Natural killer cell treated with Interleukin-12 subunit alpha and Interleukin-12 subunit beta and Interleukin-15 and Interleukin-18, amount 100 ng/mL, for 72 hours (primary cell): Measurements from ENCODE around the gene EFNB2. TPM values are rescaled to one million over a fixed set of nuclear protein-coding genes. Genes with fewer than 3 reads are reported as not detected.

Source experiments
- ATAC-seq, 2 donors: fragments of 150-1000 bp; cut with Tn5 transposase in 1 of 2; sonication (Bioruptor Pico), chemical (Tn5 transposase) in 1 of 2; 2 replicates each; pipeline ENCODE4 v1.10.0; 2021
- DNase-seq: peaks from one replicate; pipeline ENCODE4 v3.0.0; 2022; ENCODE audit warnings: low spot score
- H3K27ac Mint-ChIP-seq, 2 donors: 1 replicate in 1 of 2; 2 replicates in 1 of 2; pipeline ENCODE4 v1.8.0; 2022; ENCODE audit warnings: mixed read lengths in 2 of 2, mild to moderate bottlenecking in 1 of 2, moderate library complexity in 1 of 2
- H3K27me3 Mint-ChIP-seq, 2 donors: 1 replicate in 1 of 2; 2 replicates in 1 of 2; pipeline ENCODE4 v1.8.0; 2022; ENCODE audit warnings: mixed read lengths in 2 of 2
- H3K36me3 Mint-ChIP-seq: one replicate; pipeline ENCODE4 v1.8.0; 2022; ENCODE audit warnings: mixed read lengths
- H3K4me1 Mint-ChIP-seq, 2 donors: 1 replicate in 1 of 2; 2 replicates in 1 of 2; pipeline ENCODE4 v1.8.0; 2022; ENCODE audit warnings: low read depth in 2 of 2, mixed read lengths in 2 of 2, mild to moderate bottlenecking in 1 of 2
- H3K4me3 Mint-ChIP-seq: one replicate; pipeline ENCODE4 v1.8.0; 2022; ENCODE audit warnings: mixed read lengths
- H3K9me3 Mint-ChIP-seq: 2 replicates; pipeline ENCODE4 v1.8.0; 2022; ENCODE audit warnings: mixed read lengths
- total RNA-seq, 2 donors: library from RNA; stranded (reverse); gene quantifications; one replicate each; pipeline ENCODE4 v1.2.3, GENCODE V29; 2022

The EFNB2 gene
- total RNA-seq, 2 donors from 2014 or later, result 0.26 to 0.28 TPM

DNA sequence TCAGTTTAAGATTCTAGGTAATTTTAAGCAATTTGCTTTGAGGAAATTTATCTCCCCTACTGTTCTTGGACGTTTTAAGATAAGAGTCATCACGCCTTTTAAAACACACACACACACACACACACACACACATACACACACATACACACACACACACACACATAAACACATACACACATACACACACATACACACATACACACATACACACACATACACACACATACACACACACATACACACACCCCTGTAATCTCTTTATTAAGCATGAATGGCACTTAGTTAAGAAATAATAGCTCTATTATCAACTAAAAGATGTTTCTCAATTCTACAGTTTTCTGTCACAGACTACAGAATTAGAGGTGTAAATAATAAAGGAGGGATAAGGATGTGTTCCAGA lies 49.2 kb downstream of the EFNB2 start:
- Mint-ChIP-seq H3K27me3 (peaks cover 38 to 52% of the 10 kb centered on the region in 2 donors), H3K36me3 (no peaks in the 10 kb centered on the region), H3K27ac (no peak overlapping the region), H3K9me3 (no peaks in the 10 kb centered on the region), H3K4me3 (no peak overlapping the region), H3K4me1 (peaks cover 7 to 8% of the 10 kb centered on the region in 2 donors)
- ATAC-seq (no peak), DNase-seq (no peak)

DNA sequence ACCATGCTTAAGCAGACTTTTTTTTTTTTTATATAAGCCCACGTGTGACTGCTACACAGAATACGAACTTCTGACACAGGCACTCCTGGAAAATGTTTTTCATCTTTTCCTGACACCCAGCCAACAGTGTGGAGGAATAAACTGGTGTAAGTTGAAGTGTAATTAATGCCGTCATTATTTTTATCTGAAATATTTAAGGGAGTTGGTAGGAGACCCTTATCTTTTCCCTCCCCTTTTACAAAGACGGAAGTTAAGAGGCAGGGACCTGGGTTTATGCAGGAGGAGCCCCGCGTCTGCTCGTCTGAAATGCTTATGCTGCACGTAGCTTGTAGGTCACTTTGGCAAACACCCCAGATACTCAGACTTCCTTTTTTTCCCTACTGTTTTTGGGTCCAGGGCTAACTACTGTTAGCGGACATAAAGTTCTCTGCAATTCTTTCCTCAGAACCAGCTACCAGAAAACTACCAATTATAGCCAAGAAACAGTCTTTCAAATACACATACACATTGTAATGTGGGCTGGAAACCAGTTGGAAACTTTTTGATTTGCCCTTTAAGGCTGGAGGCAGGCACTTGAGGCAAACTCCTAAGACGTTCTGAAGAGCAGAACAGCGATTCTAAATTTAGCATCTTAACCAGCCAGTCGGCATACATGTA lies 50.8 kb downstream of the EFNB2 start:
- Mint-ChIP-seq H3K4me1 (no peaks in the 10 kb centered on the region), H3K4me3 (no peak overlapping the region), H3K9me3 (no peaks in the 10 kb centered on the region), H3K36me3 (no peaks in the 10 kb centered on the region), H3K27ac (no peak overlapping the region), H3K27me3 (peaks cover 39 to 50% of the 10 kb centered on the region in 2 donors)
- DNase-seq (no peak), ATAC-seq (no peak)

DNA sequence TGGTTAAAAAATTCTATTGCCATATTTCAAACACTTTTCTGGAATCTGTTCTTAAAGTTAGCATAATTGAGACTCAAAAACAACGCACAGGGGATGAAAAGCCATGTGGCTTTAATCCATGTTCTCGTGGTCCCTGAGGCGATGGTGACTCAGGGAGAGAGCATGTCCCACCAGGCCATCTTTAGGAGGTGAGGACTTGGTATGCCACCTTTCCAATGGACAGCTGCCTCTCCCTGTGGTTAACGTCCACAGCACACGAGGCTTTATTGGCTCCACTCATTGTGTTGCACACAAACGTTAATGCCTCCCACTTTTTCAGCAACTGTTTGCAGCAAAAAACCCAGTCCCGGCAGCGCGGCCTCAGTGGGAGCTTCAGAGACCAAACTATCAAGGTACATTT lies 51.4 kb downstream of the EFNB2 start:
- no peak overlapping the region for H3K4me3 Mint-ChIP-seq
- no peak for DNase-seq
- H3K36me3 Mint-ChIP-seq, result no peaks in the 10 kb centered on the region
- ATAC-seq, result no peak
- H3K27ac Mint-ChIP-seq, result no peak overlapping the region
- H3K27me3 Mint-ChIP-seq, result peaks cover 34 to 45% of the 10 kb centered on the region in 2 donors
- H3K9me3 Mint-ChIP-seq, result no peaks in the 10 kb centered on the region
- H3K4me1 Mint-ChIP-seq, result no peaks in the 10 kb centered on the region

DNA sequence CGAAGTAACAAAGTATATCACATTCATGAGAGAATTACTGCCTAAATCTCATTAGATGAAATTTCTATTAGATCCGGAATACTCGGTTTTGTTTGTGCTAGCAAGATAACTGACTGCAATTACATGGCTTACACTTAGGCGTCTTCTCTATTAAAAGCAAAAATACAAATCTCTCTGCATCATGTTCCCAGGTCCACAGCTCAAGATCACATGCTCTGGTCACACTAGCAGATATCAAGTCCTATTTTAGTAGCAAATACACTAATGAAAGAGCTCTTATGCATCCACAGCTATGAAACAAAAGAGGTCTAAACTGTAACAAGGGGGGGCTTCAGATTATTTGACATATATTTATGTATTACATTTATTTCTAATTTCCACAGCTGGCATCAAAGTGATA lies 53.5 kb downstream of the EFNB2 start:
- Mint-ChIP-seq H3K9me3 (no peaks in the 10 kb centered on the region), H3K4me3 (no peak overlapping the region), H3K4me1 (no peaks in the 10 kb centered on the region), H3K36me3 (no peaks in the 10 kb centered on the region), H3K27me3 (peaks cover 37 to 46% of the 10 kb centered on the region in 2 donors), H3K27ac (no peak overlapping the region)
- ATAC-seq (no peak), DNase-seq (no peak)

DNA sequence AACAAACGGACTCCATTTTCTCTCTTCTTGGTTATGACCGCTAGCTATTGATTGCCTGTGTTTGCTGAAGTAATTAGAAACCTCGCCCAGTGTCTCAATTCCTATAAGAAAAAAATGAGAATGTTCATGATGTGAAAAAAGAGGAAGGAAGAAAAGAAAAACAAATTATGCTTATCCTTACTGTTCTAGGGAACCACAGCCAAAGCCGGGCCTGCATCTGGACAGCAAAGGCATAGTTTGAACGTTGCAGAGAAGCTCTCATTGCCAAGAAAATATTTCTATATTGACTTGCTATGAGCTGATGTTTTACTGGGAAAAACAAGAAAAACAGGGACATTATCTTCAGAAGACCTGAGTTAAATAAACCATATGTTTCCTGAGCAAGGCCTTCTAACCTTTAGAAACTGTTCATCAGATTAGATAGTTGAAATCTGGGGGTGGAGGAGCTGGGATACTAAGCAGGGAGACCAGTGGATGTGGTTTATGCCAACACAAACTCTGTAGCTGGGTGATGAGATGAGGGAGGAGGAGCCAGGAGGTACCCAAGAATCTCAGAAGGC lies 55.0 kb downstream of the EFNB2 start:
- Mint-ChIP-seq H3K27me3 (peaks cover 25 to 32% of the 10 kb centered on the region in 2 donors), H3K9me3 (no peaks in the 10 kb centered on the region), H3K4me3 (no peak overlapping the region), H3K27ac (no peak overlapping the region), H3K4me1 (no peaks in the 10 kb centered on the region), H3K36me3 (no peaks in the 10 kb centered on the region)
- DNase-seq (no peak), ATAC-seq (no peak)

DNA sequence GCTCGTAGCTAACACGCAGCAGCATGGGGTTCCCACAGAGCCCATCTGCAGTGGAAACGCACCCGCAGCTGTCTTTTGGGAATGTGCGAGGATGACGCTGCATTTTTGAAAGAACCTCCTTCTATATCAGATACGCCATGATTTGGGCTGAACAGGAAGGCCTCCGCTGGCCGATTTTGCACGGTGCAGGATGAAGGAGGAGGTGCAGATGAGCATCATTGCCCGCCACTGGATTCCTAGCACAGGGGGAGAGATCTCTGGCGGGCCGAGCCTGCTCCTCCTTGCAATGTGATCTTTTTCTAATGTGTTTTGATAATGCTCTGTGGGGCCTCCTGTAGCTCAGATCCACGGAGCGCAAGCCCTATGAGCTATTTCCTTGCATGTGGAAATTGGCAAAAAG lies 55.5 kb downstream of the EFNB2 start:
- ATAC-seq, result no peak
- no peaks in the 10 kb centered on the region for H3K4me1 Mint-ChIP-seq
- no peaks in the 10 kb centered on the region for H3K36me3 Mint-ChIP-seq
- no peak overlapping the region for H3K27ac Mint-ChIP-seq
- no peak overlapping the region for H3K4me3 Mint-ChIP-seq
- no peaks in the 10 kb centered on the region for H3K9me3 Mint-ChIP-seq
- H3K27me3 Mint-ChIP-seq, result peaks cover 20 to 29% of the 10 kb centered on the region in 2 donors
- DNase-seq, result no peak

DNA sequence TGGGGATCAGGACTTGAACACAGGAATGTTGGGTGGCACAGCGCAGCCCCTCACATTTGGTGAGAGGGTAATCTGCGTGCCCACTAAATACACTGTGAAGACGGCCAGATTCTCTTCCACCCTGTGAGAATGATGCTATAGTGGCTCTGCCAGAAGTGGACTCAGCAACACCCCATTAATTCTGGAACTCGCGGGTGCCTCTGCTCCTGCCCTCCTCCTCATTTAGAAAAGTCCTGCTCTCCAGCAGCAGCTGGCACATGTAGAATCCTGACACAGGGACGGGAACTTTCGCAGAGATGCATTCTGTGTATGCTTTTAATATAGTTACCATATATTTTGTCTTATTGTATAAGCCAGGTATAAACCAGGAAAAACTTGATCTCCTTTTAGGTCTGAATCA lies 57.3 kb downstream of the EFNB2 start:
- no peaks in the 10 kb centered on the region for H3K9me3 Mint-ChIP-seq
- H3K27me3 Mint-ChIP-seq, result peaks cover 14 to 23% of the 10 kb centered on the region in 2 donors
- H3K4me3 Mint-ChIP-seq, result no peak overlapping the region
- no peaks in the 10 kb centered on the region for H3K36me3 Mint-ChIP-seq
- ATAC-seq (no peak), DNase-seq (no peak)
- H3K4me1 Mint-ChIP-seq, result no peaks in the 10 kb centered on the region
- H3K27ac Mint-ChIP-seq, result no peak overlapping the region

DNA sequence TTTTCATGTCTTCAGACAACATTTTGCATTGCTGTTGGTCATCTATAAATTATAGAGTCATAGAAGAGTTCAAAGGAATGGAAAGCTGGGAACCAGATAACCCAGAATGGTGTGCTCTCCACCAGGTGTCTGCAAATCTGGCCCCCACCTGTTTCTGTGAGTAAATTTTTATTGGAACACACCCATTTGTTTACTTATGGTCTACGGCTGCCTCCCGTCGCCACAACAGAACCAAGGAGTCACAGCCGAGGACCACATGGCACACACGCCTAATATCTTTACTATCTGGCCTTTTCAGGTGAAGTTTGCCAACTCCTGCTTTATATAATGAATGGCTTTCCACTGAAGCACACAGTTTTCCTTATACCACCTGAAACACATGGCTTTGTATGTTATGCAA lies 58.2 kb downstream of the EFNB2 start:
- DNase-seq, result no peak
- H3K4me1 Mint-ChIP-seq, result no peaks in the 10 kb centered on the region
- no peak for ATAC-seq
- no peaks in the 10 kb centered on the region for H3K9me3 Mint-ChIP-seq
- no peak overlapping the region for H3K4me3 Mint-ChIP-seq
- no peak overlapping the region for H3K27ac Mint-ChIP-seq
- H3K27me3 Mint-ChIP-seq, result peaks cover 10 to 19% of the 10 kb centered on the region in 2 donors
- no peaks in the 10 kb centered on the region for H3K36me3 Mint-ChIP-seq

DNA sequence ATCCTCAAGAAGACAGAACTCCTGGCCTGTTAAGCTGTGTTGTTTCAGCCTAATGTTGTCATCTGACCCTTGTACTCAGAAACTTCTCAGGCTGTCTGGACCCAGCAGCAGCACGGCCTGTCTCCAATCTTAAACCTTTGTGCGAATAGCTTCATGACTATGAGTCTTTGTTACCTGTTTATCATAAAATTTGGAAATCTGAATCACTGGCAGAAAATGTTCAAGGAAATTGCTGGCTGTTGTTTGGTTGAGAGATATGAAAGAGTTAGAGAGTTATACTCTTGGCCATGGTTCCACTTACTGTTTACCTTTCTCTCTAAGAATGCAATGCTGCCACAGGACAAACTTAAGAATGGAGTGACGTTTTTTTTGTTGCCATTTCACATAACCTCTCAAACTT lies 59.6 kb downstream of the EFNB2 start:
- Mint-ChIP-seq H3K4me1 (no peaks in the 10 kb centered on the region), H3K27me3 (peaks cover 9 to 15% of the 10 kb centered on the region in 2 donors), H3K36me3 (no peaks in the 10 kb centered on the region), H3K9me3 (no peaks in the 10 kb centered on the region), H3K27ac (no peak overlapping the region), H3K4me3 (no peak overlapping the region)
- ATAC-seq, result no peak
- DNase-seq, result no peak

DNA sequence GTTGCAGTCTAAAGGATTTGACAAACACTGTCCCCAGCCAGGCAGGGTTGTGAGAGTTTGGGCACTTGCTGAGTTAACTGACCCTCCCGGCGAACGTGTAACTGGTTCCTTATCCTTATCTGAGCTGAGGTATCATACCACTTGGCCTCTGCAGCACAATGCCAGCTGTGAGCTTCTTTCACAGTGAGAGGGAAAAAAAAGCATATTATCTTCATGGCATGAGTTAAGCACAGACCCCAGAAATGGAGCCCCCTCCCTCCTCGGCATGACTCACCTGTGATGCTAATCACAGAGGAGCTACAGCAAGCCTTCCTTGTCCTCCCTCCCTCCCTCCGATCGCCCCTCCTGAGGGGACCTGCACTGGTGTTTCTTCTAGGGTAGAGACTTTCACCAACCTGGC lies 60.5 kb downstream of the EFNB2 start:
- no peak for DNase-seq
- Mint-ChIP-seq H3K27me3 (peaks cover 5 to 6% of the 10 kb centered on the region in 2 donors), H3K9me3 (no peaks in the 10 kb centered on the region), H3K4me1 (no peaks in the 10 kb centered on the region), H3K27ac (no peak overlapping the region), H3K36me3 (no peaks in the 10 kb centered on the region), H3K4me3 (no peak overlapping the region)
- no peak for ATAC-seq

DNA sequence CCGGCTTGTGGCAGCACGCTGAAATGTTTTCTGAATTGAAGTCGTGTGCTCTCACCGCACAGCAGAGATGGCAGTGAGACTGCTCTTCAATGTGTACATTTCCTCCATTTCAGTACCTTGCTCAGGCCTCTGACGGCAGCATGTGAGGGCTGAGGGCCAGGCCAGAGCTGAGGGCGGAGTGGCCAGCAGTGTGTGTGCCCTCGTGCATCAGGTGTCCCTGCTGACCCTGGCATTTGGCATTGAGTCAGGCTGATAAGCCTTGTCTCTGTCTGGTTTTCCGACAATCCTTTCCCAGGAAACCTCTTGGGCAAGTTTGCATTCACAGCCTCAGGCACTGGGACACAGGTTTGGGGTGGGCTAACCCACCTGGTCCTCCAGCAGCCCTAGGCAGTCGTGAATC lies 62.3 kb downstream of the EFNB2 start:
- Mint-ChIP-seq H3K27me3 (peaks cover 2 to 8% of the 10 kb centered on the region in 2 donors), H3K9me3 (no peaks in the 10 kb centered on the region), H3K4me1 (no peaks in the 10 kb centered on the region), H3K27ac (no peak overlapping the region), H3K4me3 (no peak overlapping the region), H3K36me3 (no peaks in the 10 kb centered on the region)
- no peak for DNase-seq
- ATAC-seq, result peak in 1 of 2 donors; percentile 29

DNA sequence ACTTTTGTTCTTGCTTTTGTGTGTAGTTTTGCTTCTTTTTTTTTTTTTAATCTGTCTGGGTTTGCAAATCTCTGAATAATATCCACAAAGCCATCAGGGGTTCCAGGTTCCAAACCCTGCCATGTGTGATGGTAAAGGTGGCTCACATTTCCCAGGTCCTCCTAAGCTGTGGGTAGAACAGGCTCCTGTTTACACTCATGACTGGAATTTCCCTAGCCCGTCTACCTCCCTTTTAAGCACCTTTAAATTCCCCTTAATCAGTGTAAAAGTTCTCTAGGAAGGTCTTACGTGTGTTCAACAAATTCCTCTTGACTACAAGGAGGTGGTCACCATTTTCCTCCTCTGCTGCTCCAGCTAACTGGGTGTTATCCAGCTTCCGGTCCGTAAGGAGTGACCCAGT lies 62.8 kb downstream of the EFNB2 start:
- Mint-ChIP-seq H3K9me3 (no peaks in the 10 kb centered on the region), H3K36me3 (no peaks in the 10 kb centered on the region), H3K27me3 (peaks cover 4 to 8% of the 10 kb centered on the region in 2 donors), H3K27ac (no peak overlapping the region), H3K4me1 (no peaks in the 10 kb centered on the region), H3K4me3 (no peak overlapping the region)
- ATAC-seq (no peak), DNase-seq (no peak)

DNA sequence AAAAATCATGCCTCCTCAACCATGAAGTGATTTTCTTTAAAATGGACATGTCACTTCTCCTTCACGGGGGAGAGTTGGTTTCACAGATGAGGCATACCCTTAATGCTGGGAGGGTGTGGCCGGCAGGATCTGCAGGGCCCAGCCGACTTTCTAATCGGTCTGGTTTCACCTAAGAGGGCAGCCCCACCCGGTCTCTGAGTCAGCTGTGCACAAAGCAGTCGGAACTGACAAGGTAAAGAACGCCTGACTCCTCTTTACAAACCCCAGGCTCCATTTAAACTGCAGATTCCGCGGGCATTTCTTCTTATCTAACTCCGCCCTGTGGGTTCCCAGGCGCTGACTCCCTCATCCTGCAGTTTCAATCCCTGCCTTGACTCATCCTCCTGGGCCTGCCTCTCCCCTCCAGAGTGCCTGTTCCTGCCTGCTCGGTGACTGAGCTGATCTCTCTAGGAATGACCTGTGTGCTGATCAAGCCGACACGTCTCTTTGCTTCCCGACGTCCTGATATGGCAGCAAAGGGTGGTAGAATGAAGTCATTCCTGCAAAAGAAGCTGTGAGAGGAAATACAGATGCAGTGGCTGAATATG lies 63.4 kb downstream of the EFNB2 start:
- H3K27ac Mint-ChIP-seq, result no peak overlapping the region

DNA sequence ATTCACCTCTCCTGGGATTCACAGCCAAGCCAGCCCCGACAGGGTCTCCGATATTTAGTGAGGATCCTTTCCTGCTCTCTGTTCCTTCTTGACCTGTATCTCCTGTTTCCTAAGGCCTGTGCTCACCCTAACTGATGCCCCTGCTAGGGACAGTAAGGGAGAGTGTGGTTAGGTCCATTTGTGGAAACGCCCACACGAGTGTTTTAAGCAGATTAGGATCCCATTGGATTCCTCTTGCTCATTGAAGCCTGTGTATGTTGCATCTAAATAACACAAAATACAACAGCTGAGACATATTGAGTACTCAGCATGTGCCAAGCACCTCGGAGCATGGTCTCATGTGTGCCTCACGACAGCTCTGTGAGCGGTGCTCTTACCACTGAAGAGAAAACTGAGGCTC lies 64.9 kb downstream of the EFNB2 start:
- H3K27ac Mint-ChIP-seq, result no peak overlapping the region
- DNase-seq, result no peak
- H3K36me3 Mint-ChIP-seq, result no peaks in the 10 kb centered on the region
- H3K27me3 Mint-ChIP-seq, result peaks cover 8 to 9% of the 10 kb centered on the region in 2 donors
- H3K4me1 Mint-ChIP-seq, result no peaks in the 10 kb centered on the region
- ATAC-seq, result no peak
- H3K4me3 Mint-ChIP-seq, result no peak overlapping the region
- no peaks in the 10 kb centered on the region for H3K9me3 Mint-ChIP-seq

More for the DNA sequence above, 63.4 kb downstream of the EFNB2 start:
- no peak for DNase-seq
- peaks cover 4 to 8% of the 10 kb centered on the region in 2 donors for H3K27me3 Mint-ChIP-seq
- no peak for ATAC-seq
- H3K4me1 Mint-ChIP-seq, result no peaks in the 10 kb centered on the region
- H3K4me3 Mint-ChIP-seq, result no peak overlapping the region
- no peaks in the 10 kb centered on the region for H3K9me3 Mint-ChIP-seq
- H3K36me3 Mint-ChIP-seq, result no peaks in the 10 kb centered on the region
